GM12874 (cell line): Measurements from ENCODE around the gene ZMIZ1.

Experiments used
- CTCF ChIP-seq: IDR thresholded peaks from 2 replicates; pipeline ENCODE4 v1.5.1; 2011; ENCODE audit warnings: low read depth, mild to moderate bottlenecking, control low read depth, low read length, moderate library complexity; ENCODE audit not compliant: insufficient read depth

ZMIZ1 gene

GRCh38 chr10:79203014-79203644 lies 134.4 kb downstream of the ZMIZ1 start:
- TF ChIP-seq CTCF: no peak

GRCh38 chr10:79203833-79204232 lies 135.1 kb downstream of the ZMIZ1 start:
- no peak for TF ChIP-seq CTCF

GRCh38 chr10:79206300-79207095 lies 137.7 kb downstream of the ZMIZ1 start:
- no peak for TF ChIP-seq CTCF

- TF ChIP-seq CTCF: no peak
Observed at GRCh38 chr10:79207096-79207357, 138.3 kb downstream of the ZMIZ1 start.

- no peak for TF ChIP-seq CTCF
Observed at GRCh38 chr10:79207726-79208125, 139.0 kb downstream of the ZMIZ1 start.

GRCh38 chr10:79208251-79208983 lies 139.7 kb downstream of the ZMIZ1 start:
- TF ChIP-seq CTCF: no peak

GRCh38 chr10:79209340-79209739 lies 140.6 kb downstream of the ZMIZ1 start:
- no peak for TF ChIP-seq CTCF
